ENCODE measurements around the gene ABCA4.

ABCA4 gene

DNA sequence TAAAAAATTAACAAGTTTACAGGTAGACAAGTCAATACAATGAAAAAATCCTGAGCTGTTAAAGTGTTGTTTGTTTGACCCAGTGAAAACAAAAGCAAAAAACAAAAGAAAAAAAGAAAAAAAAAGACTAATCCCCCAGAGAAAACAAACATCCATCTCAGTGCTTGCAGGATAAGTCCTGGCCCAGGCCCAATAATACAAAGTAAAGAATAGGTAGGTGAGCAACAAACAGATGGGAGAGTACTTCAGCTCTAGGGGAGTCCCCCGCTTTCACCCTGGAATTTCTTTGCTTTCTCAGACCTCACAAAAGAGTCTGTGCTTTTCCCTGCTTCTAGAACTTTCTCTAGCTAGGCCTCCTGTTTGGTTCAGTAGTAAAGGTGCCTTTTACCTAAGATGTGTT is 70.3 kb downstream of the ABCA4 start:
- DNase-seq = no peak

DNA sequence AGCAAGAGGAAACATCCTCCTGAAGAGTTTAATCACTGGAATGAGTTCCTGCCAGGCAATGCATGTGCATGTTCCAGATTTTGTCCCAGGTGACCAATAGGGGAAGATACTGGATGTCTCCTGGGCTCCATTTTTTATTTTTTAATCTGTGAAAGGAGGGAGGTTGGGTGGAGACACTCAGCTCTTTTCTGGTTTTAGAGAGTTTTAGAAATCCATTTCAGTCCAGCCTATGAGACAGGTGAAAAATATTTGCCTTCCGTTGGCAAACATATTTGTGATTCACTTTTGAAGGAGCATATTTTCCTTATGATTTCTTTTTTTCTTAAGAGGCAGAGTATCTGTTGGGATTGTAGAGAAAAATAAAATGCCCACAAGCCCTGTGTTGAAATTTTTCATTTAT is 70.7 kb downstream of the ABCA4 start:
- DNase-seq = no peak

DNA sequence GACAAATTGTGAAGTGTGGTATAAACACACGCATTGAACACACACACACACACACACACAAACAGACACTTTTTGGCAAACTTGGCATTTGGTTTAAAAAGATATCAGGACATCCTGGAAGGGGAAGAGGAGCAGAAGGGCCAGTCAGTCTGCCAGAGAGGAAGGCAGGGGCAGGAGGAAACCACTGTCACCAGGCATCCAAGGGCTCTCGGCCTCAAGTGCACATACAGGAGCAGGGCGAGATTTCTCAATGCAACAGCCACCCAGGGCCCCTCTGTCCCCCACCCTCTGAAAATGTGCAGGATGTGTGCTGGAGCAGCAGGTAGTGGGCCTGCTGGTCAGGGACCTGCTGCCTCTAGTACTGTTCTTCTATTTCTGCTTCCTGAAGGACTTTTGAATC is 71.2 kb downstream of the ABCA4 start:
- no peak for DNase-seq

DNA sequence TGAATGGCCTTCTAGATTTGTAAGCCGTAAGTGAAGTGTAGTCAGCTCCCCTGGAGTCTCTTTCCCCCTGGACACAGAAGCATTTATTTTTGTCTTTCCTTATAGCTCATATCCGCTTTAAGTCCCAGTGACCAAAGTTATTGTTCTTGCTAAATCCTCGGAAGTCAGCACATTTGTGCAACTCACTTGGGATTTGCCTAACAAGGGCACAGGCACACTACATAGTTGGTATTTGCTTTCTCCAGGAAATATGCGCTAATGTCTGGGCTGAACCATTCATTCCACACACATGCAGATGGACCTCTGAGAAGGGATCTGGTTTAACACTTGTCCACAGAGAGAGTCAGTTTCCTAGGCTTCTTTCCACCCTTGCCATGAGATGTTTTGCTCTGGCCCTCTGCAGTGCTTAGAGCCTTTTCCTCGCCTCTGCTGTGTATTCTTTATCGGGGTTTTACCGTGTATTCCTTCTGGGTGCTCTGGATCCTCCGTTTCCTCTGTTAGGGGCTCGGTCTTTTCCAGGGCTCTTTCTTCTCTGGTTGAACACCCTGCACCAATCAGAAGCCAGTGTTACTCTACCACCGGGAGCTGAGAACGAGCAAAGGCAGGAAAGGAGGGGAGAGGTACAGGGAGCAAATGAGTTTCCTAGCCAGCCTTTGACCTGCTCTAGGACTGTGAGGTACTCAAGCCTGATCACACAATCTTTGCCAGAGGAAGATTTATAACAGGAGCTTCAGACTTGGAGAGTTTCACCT is 72.4 kb downstream of the ABCA4 start:
- DNase-seq = no peak

DNA sequence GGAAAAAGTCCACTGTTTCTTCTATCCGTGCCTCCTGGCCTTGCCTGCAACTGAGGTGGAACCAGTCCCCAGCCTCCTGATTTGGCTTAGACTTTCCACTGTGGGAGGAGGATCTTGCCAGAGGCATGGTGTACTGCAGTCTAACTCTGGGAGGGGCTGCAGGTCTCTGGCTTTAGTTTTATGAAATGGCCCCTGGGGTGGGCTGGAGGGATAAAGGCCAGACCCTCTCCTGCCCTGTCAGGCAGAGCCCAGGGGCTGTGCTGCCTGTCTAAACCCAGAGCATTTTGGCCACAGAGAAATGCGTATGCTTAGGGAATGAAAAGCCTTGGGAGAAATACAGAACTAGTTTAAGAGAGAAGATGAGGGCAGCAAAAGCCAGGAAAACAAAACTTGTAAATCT is 73.0 kb downstream of the ABCA4 start:
- no peak for DNase-seq

DNA sequence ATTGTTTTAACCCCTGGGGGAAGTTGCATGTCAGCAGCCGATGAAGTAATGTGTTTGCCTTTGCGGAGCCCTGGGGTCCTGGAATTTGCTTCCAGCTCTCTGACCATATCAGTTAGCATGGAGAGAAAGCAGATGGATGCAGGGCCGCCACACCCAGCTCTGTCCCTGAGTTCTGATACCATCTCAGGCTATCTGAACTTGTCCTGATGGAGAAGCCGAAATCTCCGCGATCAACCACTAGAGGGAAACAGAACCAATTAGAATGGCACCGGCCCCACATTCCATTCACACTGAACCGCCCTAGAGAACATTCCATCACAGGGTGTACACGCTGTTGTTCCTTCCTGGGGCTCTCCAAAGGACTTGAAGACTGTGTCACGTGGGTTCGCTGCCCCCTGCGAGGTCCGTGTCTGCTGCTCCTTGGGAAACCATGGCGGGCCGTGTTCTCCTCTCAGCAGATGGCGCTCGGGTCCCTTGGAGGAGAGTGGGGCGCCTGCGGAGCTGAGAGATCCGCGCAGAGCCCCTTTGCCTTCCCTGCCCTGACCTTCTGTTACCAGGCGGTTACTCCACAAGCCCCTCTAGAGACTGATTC is 75.4 kb downstream of the ABCA4 start:
- DNase-seq = peak; percentile 75

DNA sequence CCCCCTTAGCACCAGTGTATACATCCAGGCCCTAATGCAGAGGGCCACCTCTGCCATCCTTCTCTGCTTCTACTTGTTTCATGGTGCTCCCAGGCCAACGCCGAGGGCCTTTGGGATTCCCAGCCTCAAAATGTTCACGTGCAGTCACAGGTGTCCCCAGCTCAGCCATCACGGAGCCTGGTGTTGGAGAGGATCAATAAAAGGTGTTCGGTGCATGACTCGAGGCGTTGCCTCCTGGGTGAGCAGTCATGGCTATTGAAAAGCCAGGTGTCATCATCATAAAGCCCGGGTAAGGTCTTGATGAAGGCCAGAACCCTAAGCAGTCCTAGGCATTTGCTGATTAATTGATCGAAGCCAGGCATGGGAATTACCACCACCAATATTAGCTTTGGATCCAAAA is 76.1 kb downstream of the ABCA4 start:
- no peak for DNase-seq

DNA sequence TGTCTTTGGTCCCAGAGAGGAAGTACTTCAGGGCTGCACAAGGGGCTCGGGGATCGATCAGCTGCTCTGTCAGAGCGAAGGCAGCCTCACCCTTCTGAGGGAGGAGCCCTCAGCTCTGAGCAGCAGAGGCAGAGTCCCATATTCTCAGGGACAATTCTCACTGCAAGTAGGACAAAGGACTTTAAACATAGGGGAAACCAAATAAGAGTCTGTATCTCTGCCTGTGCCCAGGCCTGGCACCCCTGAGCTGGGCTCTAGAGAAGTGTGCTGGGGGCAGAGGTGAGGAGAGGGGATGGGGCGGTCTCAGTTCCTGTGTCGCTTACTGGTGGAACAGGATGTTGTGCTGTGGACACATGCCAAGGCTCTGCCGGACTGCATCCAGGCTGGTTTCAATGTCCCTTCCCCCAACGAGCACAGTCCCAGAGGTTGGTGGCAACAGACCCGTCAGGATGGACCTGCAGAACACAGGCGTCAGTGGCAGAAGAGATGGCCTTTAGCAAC is 76.6 kb downstream of the ABCA4 start:
- DNase-seq = no peak

DNA sequence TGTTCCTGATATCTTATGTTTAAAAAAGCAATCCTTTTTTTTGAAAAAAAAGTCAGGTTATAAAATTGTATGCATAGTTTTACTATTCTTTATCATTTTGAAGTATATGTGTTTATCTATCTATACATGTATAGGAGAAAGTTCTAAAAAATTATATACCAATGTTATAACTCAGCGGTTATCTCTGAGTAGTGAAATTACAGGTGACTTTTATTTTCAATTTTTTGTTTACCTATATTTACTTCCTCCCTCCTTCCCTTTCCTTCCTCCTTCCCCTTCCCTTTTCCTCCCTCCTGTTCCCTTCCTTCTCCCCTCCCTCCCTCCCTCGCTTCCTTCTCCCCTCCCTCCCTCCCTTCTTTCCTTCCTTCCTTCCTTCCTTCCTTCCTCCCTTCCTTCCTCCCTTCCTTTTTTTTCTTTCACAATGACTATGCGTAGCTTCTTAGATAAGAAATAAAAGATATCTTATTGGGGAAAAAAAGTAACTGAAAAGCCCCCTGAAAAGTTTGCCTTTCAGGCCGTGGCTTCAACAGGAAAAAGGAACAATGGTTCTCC is 77.1 kb downstream of the ABCA4 start:
- DNase-seq = no peak

DNA sequence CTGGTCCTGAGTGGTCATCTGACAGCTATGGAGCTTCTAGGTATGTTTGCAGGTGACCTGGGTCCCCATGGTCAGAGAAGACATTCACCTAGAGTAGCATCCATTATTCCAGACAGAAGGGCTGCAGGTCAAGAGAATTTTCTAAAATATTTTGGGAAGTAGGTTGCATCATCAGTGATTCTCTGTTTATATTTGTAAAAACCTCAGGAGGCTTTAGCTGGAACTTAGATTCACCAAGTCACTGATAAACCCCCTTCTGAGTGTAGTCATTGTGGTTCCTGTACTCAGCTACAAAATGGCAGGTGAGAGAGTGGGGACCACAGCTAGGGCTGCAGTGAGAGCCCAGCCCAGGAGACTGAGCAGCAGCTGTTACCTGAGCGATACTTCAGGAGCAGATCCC is 78.6 kb downstream of the ABCA4 start:
- DNase-seq = no peak

DNA sequence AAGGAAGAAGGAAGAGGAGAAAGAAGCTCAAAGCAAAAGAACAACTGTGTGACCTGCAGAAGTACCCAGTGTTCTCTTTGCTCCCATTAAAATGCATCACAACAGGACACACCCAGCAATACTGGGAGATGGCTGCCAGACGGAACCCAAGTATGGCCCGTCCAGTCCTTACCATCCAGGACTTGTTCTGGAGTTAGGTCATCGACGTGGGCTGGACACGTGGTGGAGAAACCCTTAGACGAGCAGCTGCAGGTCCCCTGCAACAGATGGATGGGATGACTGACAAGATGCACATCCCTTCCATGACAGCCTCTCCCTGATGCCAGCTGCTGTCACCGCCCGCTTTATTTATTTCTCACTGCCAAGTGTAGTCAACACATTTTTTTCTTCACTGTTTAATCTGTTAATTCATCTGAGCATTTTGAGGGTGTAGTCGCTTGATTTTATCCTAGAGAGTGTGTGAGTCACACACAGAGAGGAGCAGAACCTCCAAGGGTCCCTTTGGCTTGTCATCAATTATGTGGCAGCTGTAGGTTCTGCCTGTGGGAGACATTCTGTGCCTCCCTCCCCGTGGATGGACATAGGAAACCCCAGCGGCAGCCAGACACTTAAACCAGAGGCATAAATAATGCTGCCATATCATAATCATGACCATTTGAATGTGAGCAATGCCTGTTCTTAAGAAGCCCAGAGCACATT is 80.9 kb downstream of the ABCA4 start:
- DNase-seq = no peak

DNA sequence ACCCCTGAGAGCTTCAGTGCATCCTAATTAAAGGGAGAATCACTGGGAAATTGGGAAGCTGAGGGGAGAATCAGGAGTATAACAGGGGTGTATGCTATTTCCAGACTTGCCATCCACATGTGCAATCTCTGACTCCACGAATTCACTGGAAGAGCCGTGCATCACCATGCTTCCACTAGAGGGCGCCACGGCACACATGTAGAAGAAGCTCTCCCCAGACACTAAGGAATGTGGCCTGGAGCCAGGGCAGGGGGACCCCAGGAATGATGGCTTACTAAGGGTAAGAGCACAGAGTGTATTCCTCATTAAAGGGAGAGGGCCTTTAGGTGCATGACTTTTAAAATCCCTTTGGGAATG is 81.5 kb downstream of the ABCA4 start:
- no peak for DNase-seq

DNA sequence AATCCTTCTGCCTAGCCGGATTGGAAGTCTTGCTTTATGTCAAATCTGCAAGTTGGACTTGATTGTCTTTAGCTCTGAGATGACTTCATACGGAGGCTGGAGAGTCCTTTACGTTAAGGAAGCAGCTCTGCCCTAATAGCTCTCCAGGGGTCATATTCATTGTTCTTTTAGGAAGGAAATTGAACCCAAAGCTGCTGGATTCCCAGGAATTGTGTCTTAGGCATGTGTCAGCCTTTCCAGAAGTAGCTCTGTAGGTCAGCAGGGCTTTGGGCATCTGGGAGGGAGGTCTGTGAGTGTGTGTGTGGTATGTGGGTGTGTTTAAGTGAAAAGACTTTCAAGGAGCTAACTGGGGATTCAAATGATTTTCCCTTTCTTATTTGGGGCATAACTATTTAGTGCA is 82.4 kb downstream of the ABCA4 start:
- no peak for DNase-seq

DNA sequence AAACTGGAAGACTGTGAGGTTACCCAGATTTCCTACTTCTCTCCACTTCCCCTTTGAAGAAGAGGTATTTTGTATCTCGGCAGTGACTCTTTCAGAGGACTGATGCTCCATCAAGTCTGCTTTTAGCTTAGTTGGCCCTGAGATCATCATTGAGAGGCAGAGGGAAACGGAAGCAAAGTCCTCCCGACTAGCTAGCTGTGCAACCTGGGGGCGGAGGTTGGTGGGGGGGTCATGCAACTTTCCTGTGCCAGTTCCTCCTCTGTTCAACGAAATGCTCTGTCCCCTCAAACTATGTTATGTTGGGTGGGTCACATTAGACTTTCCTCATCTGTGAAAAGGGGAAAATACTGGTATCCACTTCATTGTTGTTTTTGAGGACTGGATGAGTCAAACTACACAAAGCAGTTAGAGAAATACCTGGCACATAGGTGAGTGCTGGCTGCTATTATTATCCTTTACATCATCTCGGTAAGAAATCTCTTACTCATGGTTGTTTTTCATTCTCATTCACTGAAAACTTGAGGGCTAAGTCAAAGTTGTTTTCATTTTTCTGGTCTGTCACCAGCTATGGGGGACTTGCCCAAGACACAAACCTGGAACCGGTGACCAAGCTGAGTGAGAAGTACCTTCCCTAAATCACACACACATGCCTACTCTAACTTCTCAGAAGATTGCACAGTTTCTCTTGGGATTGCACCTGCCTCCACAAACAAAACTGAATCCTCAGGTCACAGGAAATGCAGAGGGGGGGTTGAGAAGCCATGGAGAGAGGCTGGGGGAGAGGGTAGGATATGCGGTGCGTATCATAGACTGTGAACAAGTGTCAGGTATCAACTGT is 83.3 kb downstream of the ABCA4 start:
- no peak for DNase-seq

DNA sequence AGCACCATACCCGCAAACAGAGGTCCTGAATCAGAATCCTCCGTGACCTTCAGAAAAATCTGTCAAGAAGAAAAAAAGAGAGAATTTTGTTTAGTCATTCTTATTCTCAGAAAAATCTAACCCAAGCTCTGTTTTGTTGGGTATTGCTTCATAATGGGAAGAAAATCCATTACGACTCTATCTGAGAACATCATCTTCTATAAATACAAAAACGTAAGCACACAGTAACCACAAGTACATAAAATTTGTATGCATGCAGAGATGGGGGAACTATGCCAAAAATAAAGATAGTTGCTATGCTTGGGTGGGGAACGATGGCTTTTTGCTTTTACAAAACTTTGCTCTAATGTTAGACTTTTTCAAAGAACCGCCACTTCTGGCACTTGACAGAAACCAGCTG is 84.2 kb downstream of the ABCA4 start:
- DNase-seq = no peak

DNA sequence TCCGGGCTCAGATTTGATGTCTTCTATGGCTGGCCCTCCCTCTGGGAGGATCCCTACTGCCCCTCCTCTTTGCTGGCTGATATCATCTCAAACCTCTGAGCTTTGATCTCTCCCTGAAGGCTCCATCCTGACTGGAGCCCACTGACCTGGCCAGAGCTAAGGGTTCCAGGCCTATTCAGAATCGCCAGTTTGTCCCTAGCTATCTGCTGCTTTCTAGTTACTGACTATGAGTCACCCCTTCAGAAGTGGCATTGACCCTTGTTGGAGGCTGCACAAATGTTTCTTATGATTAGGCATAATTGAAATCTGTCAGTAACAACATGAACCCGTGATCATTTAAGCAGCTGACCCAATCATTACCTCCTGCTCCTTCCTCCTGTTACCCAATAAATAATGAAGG is 87.1 kb downstream of the ABCA4 start:
- DNase-seq = no peak

DNA sequence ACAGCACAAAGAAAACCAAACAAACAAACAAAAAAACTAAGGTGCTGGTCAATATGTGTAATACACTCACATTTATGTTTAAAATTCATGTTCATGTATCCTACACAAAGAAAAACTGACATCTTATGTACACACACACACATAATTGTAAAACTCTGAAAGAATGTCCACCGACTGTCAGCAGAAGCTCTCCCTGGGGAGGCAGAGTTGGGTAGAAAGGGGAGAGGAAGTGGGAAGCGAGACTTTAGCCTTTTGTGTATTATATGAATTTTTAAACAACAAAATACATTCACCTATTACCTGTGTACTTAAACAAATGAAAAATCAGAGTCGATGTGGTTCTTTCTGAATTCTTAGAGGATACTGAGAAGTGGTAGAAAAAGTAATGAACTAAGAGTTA is 88.3 kb downstream of the ABCA4 start:
- DNase-seq = no peak

DNA sequence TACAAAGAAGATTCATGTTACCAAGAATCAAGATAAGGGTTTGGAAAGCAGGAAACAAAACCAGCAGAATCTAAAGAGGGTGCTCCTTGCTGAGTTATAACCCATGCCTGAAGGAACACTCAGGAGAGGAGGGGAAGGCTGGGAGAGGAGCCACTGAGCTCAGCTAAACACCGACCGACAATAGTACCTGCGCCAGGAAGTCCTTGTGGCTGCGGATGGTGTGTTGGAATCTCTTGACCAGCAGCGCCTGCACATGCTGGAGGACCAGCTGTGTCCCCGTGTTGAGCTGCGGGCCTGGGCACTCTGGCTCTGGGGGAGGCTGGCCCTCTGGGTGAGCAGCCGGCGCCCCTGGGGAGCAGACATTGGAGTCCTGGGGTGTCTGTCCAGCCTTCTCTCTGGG is 89.4 kb downstream of the ABCA4 start:
- DNase-seq = no peak

DNA sequence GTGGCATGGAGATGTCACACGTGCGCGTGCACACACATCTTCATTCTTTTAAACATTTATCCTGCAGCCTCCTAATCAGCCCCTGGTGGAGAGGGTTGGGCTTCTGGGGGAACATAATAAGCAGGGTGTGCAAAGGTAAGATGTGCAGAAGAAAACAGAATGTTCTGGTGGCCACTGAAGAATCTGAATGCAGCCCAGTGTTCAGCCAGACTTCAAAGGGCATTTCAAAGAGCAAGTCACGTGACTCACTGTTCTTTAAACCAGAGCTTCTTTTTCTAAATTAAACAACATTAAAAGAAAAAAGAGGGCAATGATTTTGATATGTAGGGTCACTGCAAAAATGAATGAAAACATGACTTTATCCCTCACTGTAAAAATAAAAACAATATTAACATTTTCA is 89.8 kb downstream of the ABCA4 start:
- DNase-seq = no peak

DNA sequence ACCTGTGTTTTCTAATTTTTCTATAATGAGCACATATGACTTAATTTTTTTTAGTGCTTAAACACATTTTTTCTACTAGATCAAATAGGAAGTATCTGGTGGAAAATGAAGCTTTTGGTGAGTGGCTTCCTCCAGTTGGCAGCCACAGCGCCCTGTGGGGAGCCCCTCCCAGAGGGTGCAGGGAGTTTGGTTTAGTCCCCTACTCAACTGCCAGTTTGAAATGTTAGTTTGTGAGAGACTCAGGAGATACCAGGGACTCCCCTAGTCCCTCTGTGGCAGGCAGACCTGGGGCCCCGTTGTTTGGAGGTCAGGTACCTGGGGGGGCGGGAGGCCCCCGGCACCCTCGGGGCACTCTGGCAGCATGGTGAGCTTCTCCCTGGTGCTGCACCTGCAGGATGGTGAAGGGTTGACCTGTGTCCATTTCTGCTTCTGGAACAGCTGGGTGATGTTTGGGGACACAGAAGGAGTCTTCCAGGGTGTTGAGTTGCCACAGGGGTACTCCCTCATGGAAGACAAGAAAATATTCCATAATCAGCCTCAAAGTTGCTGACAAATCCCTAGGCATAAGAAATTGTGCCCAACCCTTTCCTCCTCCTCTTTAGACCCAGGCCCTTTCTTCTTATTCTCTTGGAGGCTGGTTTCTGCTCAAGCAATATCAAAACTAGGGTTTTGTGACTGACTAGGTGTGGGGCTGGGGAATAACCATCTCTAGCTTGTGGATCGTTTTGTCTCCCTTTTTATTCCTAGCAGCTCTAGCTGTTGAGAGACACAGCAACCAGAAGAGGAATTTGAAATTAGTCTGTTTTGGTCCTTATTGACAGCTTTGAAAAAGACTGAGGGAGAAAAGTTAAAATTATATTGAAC is 91.6 kb downstream of the ABCA4 start:
- DNase-seq = no peak

DNA sequence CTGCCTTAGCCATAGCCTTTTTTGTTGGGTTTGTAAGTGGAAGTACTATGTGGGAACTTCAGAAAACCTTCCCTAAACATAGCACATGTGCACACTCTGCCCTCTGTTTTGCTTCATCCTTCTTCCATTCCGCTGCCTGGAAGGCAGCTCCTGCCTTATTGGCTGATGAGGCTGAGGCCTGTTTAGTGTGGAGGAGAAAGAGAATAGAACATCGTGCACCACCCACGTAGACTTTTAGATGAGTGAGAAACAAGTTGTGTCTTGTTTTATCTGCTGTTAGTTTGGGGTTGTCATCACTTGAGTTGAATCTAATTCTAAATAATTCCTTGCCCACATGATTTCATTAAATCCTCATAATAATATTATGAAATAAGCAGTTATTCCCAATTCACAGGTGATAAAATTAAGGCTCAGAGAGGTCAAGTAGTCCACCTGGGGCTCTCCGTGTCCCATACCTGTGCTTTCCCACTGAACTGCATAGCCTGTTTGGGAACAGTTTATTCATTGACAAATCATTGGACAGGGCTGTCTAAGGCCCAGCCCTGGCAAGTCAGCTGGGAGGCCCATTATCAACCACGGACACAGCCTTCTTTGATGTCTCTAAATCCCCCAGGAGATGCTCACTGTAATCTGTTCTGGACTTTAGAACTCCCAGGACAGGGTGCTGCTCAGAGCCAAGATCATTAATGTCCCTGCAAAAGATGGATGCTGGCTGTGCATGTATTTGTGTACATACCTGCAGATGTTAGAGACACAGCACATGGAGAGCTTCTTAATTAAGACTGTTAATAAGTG is 93.0 kb downstream of the ABCA4 start:
- no peak for DNase-seq
